K562 (cell line): ENCODE data around the gene TNNT3. TPM values are rescaled to one million over a fixed set of nuclear protein-coding genes. Genes with fewer than 3 reads are reported as not detected.

Experiments used
- ATAC-seq: fragments of 200-7000 bp; cut with Tn5 transposase; 3 replicates; pipeline ENCODE4 v1.9.1; 2020; ENCODE audit warnings: moderate library complexity
- BruUV-seq: library from RNA; stranded (reverse); fragments of 400-500 nt; replicated peaks from 2 replicates; lab custom pipeline; 2021; lab: Mats Ljungman, UMichigan
- CTCF ChIA-PET: fragments of 300-600 bp; formaldehyde crosslinking; extraction: SDS; loops from one replicate; lab custom pipeline; 2021; ENCODE audit warnings: low intra/inter-chr PET ratio; lab: Yijun Ruan, JAX
- POLR2A ChIA-PET: fragments of 300-600, 350-650 bp; sonication (Branson Sonifier 250); formaldehyde crosslinking; extraction: SDS; loops from one replicate; lab custom pipeline; 2021; ENCODE audit warnings: antibody characterized with exemption, inconsistent platforms; lab: Yijun Ruan, JAX
- DNase-seq, 4 experiments: peaks; one replicate each; pipeline versions ENCODE4 v3.0.0 to v3.0.0-alpha.2; 2011 to 2018; ENCODE audit warnings: low spot score in 3 of 4, mixed read lengths in 3 of 4; ENCODE audit errors: extremely low read depth in 1 of 4
- FAIRE-seq: peaks from 2 replicates; lab custom pipeline; 2011; peaks lifted over from hg19 to GRCh38; lab: Jason Lieb, UNC
- H2AFZ ChIP-seq: 2 replicates; pipeline ENCODE4 v1.6.0; 2011; ENCODE audit warnings: low read depth, low read length, control low read depth, inconsistent platforms
- H3K27ac ChIP-seq: fragments of 200-600 bp; 3 replicates; pipeline ENCODE4 v1.8.0; 2011; ENCODE audit warnings: low read depth, mild to moderate bottlenecking, control low read depth, inconsistent platforms, low read length, moderate library complexity, mixed read lengths; ENCODE audit errors: extremely low read depth
- H3K27me3 ChIP-seq, 2 experiments: fragments of 300-600 bp in 1 of 2; 2 replicates in 1 of 2; 3 replicates in 1 of 2; pipeline versions ENCODE4 v1.6.0 to v1.8.0; 2011; ENCODE audit warnings: inconsistent platforms in 2 of 2, low read length in 2 of 2, mild to moderate bottlenecking in 1 of 2, mixed read lengths in 1 of 2, moderate library complexity in 1 of 2; ENCODE audit not compliant: control insufficient read depth in 2 of 2, insufficient read depth in 2 of 2
- H3K36me3 ChIP-seq: fragments of 300-600 bp; 3 replicates; pipeline ENCODE4 v1.8.0; 2011; ENCODE audit warnings: mild to moderate bottlenecking, low read length, inconsistent platforms; ENCODE audit not compliant: control insufficient read depth, insufficient read depth
- H3K4me1 ChIP-seq, 2 experiments: fragments of 200-600 bp in 1 of 2; replicated peaks in 1 of 2; 2 replicates in 1 of 2; 3 replicates in 1 of 2; pipeline versions ENCODE4 v1.5.1 to v1.8.0; 2011; ENCODE audit warnings: inconsistent platforms in 2 of 2, low read length in 2 of 2, mild to moderate bottlenecking in 1 of 2, mixed read lengths in 1 of 2, moderate library complexity in 1 of 2; ENCODE audit not compliant: control insufficient read depth in 2 of 2, insufficient read depth in 2 of 2
- H3K4me2 ChIP-seq: 2 replicates; pipeline ENCODE4 v1.6.1; 2011; ENCODE audit warnings: low read length, control low read depth, inconsistent platforms, mixed read lengths; ENCODE audit not compliant: insufficient read depth
- H3K4me3 ChIP-seq: fragments of 200-600 bp; sonication (generic), shearing (Covaris generic); 2 replicates; pipeline ENCODE4 v1.5.1; 2016; ENCODE audit warnings: control low read depth, inconsistent platforms
- H3K79me2 ChIP-seq: fragments of 200-600 bp; 3 replicates; pipeline ENCODE4 v1.8.0; 2011; ENCODE audit warnings: low read length, inconsistent platforms; ENCODE audit not compliant: control insufficient read depth, insufficient read depth
- H3K9ac ChIP-seq, 2 experiments: 2 replicates each; pipeline versions ENCODE4 v1.6.0 to v1.6.1; 2011; ENCODE audit warnings: low read depth in 2 of 2, low read length in 2 of 2, control low read depth in 1 of 2, inconsistent platforms in 1 of 2, mild to moderate bottlenecking in 1 of 2, mixed read lengths in 1 of 2; ENCODE audit not compliant: insufficient read depth in 1 of 2
- H3K9me1 ChIP-seq: one replicate; pipeline ENCODE4 v1.6.0; 2011; ENCODE audit warnings: inconsistent platforms, mild to moderate bottlenecking, low read length, moderate library complexity; ENCODE audit not compliant: control insufficient read depth, insufficient read depth
- H3K9me3 ChIP-seq: replicated peaks from 2 replicates; pipeline ENCODE4 v1.5.1; 2011; ENCODE audit warnings: low read depth, low read length, inconsistent platforms; ENCODE audit not compliant: control insufficient read depth, insufficient read depth
- H4K20me1 ChIP-seq: replicated peaks from 2 replicates; pipeline ENCODE4 v1.6.1; 2011; ENCODE audit warnings: low read length, inconsistent platforms, mixed read lengths; ENCODE audit not compliant: control insufficient read depth, insufficient read depth
- ARID2 ChIP-seq: fragments of 450-650 bp; IDR thresholded peaks from 2 replicates; pipeline ENCODE4 v1.6.1; 2017; ENCODE audit warnings: antibody characterized with exemption, mild to moderate bottlenecking
- BRCA1 ChIP-seq, 2 experiments: fragments of 450-650 bp in 1 of 2; sonication (generic) in 1 of 2; formaldehyde crosslinking in 1 of 2; IDR thresholded peaks; 2 replicates each; pipeline versions ENCODE4 v1.5.0 to v1.6.1; 2017 to 2020; ENCODE audit warnings: mild to moderate bottlenecking in 1 of 2, missing genetic modification reagents in 1 of 2
- BRF1 ChIP-seq: IDR thresholded peaks from 3 replicates; pipeline ENCODE4 v1.6.1; 2011; ENCODE audit warnings: borderline replicate concordance, mild to moderate bottlenecking; ENCODE audit not compliant: insufficient read length; ENCODE audit errors: extremely low read depth
- GTF2F1 ChIP-seq: IDR thresholded peaks from 2 replicates; pipeline ENCODE4 v1.6.1; 2011; ENCODE audit warnings: low read depth, low read length, improper control_type of control experiment
- HMGN3 ChIP-seq: IDR thresholded peaks from 2 replicates; pipeline ENCODE4 v1.6.1; 2011; ENCODE audit warnings: borderline replicate concordance, low read depth, mild to moderate bottlenecking, mixed read lengths, low read length; ENCODE audit not compliant: insufficient read length; ENCODE audit errors: extremely low read depth
- LARP7 ChIP-seq: fragments of 450-650 bp; IDR thresholded peaks from 2 replicates; pipeline ENCODE4 v1.6.1; 2016
- PHF21A ChIP-seq: fragments of 450-650 bp; IDR thresholded peaks from 2 replicates; pipeline ENCODE4 v1.6.1; 2017; ENCODE audit warnings: low read depth, borderline replicate concordance
- PML ChIP-seq: IDR thresholded peaks from 2 replicates; pipeline ENCODE4 v1.6.1; 2012; ENCODE audit warnings: low read length, inconsistent platforms
- POLR2G ChIP-seq: fragments of 200-400 bp; formaldehyde crosslinking; IDR thresholded peaks from 2 replicates; pipeline ENCODE4 v1.6.1; 2017; ENCODE audit warnings: low read depth, mild to moderate bottlenecking, antibody characterized with exemption, low read length, moderate library complexity
- PPARD ChIP-seq: fragments of 250-450 bp; sonication (Bioruptor Pico); IDR thresholded peaks from 2 replicates; pipeline ENCODE4 v1.8.0; 2022; ENCODE audit warnings: inconsistent platforms, mild to moderate bottlenecking, moderate library complexity
- SP2 ChIP-seq: IDR thresholded peaks from 2 replicates; pipeline ENCODE4 v1.6.1; 2011; ENCODE audit warnings: mild to moderate bottlenecking, low read depth, low read length, moderate library complexity; ENCODE audit not compliant: poor library complexity, severe bottlenecking; ENCODE audit errors: extremely low read depth
- VEZF1 ChIP-seq: fragments of 200-800 bp; sonication (Bioruptor generic); IDR thresholded peaks from 2 replicates; pipeline ENCODE4 v1.6.1; 2017; ENCODE audit warnings: missing genetic modification characterization, missing compliant biosample characterization
- YY1 ChIP-seq, 3 experiments: IDR thresholded peaks; 2 replicates each; pipeline ENCODE4 v1.6.1; 2011; ENCODE audit warnings: low read length in 2 of 3, mild to moderate bottlenecking in 2 of 3, moderate library complexity in 2 of 3, borderline replicate concordance in 1 of 3, control low read depth in 1 of 3, low read depth in 1 of 3; ENCODE audit not compliant: insufficient read depth in 3 of 3, insufficient replicate concordance in 2 of 3, control insufficient read depth in 1 of 3, insufficient read length in 1 of 3; ENCODE audit errors: extremely low read depth in 1 of 3
- ZBTB34 ChIP-seq: fragments of 250-450 bp; sonication (Bioruptor Pico); IDR thresholded peaks from 2 replicates; pipeline ENCODE4 v1.8.0; 2021; ENCODE audit warnings: mild to moderate bottlenecking, moderate library complexity
- ZNF507 ChIP-seq: conservative IDR thresholded peaks from 2 replicates; pipeline ENCODE4 v1.6.1; 2017; ENCODE audit warnings: missing genetic modification characterization, missing compliant biosample characterization
- ZNF512 ChIP-seq: IDR thresholded peaks from 2 replicates; pipeline ENCODE4 v1.6.1; 2016; ENCODE audit warnings: missing genetic modification characterization, missing compliant biosample characterization
- WGBS: fragments of 100-300 bp; shearing (Covaris generic); methylation state at CpG from one replicate; pipeline ENCODE4 v1.1.6; 2016; ENCODE audit warnings: low coverage, mixed read lengths; ENCODE audit not compliant: insufficient coverage; ENCODE audit errors: missing lambda C conversion rate; 5-methylcytosine and 5-hydroxymethylcytosine counted together
- in situ Hi-C: fragments of 300-500 bp; cut with MboI; formaldehyde crosslinking; loops from 4 replicates; pipeline ENCODE4 v1.15.0; 2018; ENCODE audit warnings: inconsistent platforms, mixed read lengths
- intact Hi-C: fragments of 100-400 bp; cut with micrococcal nuclease; formaldehyde crosslinking; loops from 2 replicates; pipeline ENCODE4 v1.14.2; 2022
- polyA plus RNA-seq, 8 experiments: library from polyadenylated mRNA; depleted of rRNA in 4 of 8; stranded (reverse) in 5 of 8; unstranded in 3 of 8; fragments of >200 nt; fragmentation: Nextera tagmentation in 2 of 8; fragmentation: Illumina TruSeq in 1 of 8; extraction: Ambion mirVana in 2 of 8; extraction: Trizol in 1 of 8; gene quantifications; 2 replicates each; pipeline versions ENCODE4 v1.2.1 to v1.2.3, GENCODE V29; 2011 to 2014; ENCODE audit warnings: inconsistent platforms in 1 of 8, missing spikeins in 1 of 8
- total RNA-seq, 7 experiments: library from RNA; depleted of rRNA in 6 of 7; stranded (reverse); fragments of >200 nt in 6 of 7; fragmentation: Illumina TruSeq in 2 of 7; extraction: Trizol in 2 of 7; gene quantifications; 2 replicates each; pipeline versions ENCODE4 v1.2.1 to v1.2.3, GENCODE V29; 2011 to 2021; ENCODE audit warnings: low replicate concordance in 1 of 7

TNNT3 gene
- total and polyA plus RNA-seq, 9 of the 15 experiments (the other 6 are each of a cell fraction or from before 2014, with no cell fraction given), result 0.10 TPM; not detected in 8

- Histone ChIP-seq H3K9ac (no peak overlapping the region), H3K9me3 (no peaks in the 10 kb centered on the region), H3K9me1 (no peaks in the 10 kb centered on the region), H3K4me1 (peaks cover 0 to 36% of the 10 kb centered on the region in 2 experiments; a peak in 2 of 5 replicates), H3K36me3 (no peaks in the 10 kb centered on the region), H3K79me2 (no peaks in the 10 kb centered on the region), H3K27ac (no peak overlapping the region), H3K4me3 (no peak overlapping the region), H2AFZ (no peak overlapping the region), H3K4me2 (no peak overlapping the region), H4K20me1 (0 out of 2 replicates have a peak, but pooled peaks cover 7% of the 10 kb centered on the region), H3K27me3 (peaks cover 3 to 44% of the 10 kb centered on the region in 2 experiments; a peak in 3 of 5 replicates)
- BruUV-seq, result no TSS peak
- no peak for FAIRE-seq
- ATAC-seq, result no peak
- ChIA-PET CTCF (interaction anchor here (0.7 to 6.5 kb wide), 2 partner anchors 54 to 120 kb away, joined by 5 to 93 read pairs; partner anchors contain the start of gene H19), POLR2A (interaction anchor here (0.6 kb wide), 1 partner anchor 119 kb away, joined by 3 read pairs; no protein-coding TSS in a partner anchor)
- no peak for DNase-seq
- 10% methylated on average over 9 of the region's 9 CpGs for WGBS
- intact Hi-C loops, result no loop called here
- in situ Hi-C loops, result loop anchor here (5.0 kb wide), 1 partner anchor 36 kb away; the partner anchor contains the start of gene TNNT3
- TF ChIP-seq YY1 (IDR thresholded peaks at IDR 0.05; ENCODE audit: borderline replicate concordance in 1 of 3, control insufficient read depth in 1 of 3, extremely low read depth in 1 of 3, insufficient read depth in 3 of 3, insufficient read length in 1 of 3, insufficient replicate concordance in 2 of 3, low read depth in 1 of 3, low read length in 2 of 3) (no peak), PML (no peak), LARP7 (no peak), PPARD (CRISPR knock-in tag) (no peak), HMGN3 (no peak), PHF21A (no peak), ZNF507 (no peak), VEZF1 (no peak), BRF1 (no peak), SP2 (no peak), POLR2G (no peak), ARID2 (no peak), BRCA1 (IDR thresholded peaks at IDR 0.05) (no peak), BRCA1 (CRISPR knock-in tag; IDR thresholded peaks at IDR 0.05) (no peak), ZBTB34 (CRISPR knock-in tag) (no peak), GTF2F1 (no peak), ZNF512 (tag) (no peak)
These were observed 38.6 kb upstream of the TNNT3 start for GRCh38 chr11:1880746-1881441.
